Tibial nerve (tissue), 4 donors: ENCODE data around the gene PARP14. TPM values are rescaled to one million over a fixed set of nuclear protein-coding genes. Genes with fewer than 3 reads are reported as not detected.
"Not testable (repeated sequence)": the region's sequence is repeated elsewhere in the genome, so short reads cannot be mapped to it uniquely, and the experiment has no call there.

Experiments used
- DNase-seq, 2 donors: peaks; one replicate each; pipeline ENCODE4 v3.0.0-alpha.2; 2019; ENCODE audit warnings: low spot score in 2 of 2
- H3K27ac ChIP-seq, 4 donors: fragments of 200-600 bp; sonication (generic) in 3 of 4; one replicate each; pipeline ENCODE4 v1.5.1; 2017 to 2019; ENCODE audit warnings: mild to moderate bottlenecking in 1 of 4
- H3K27me3 ChIP-seq, 2 donors: fragments of 200-600 bp; sonication (generic) in 1 of 2; one replicate each; pipeline versions ENCODE4 v1.5.1 to v1.6.0; 2017 to 2019
- H3K36me3 ChIP-seq, 3 donors: fragments of 200-600 bp; sonication (generic); one replicate each; pipeline ENCODE4 v1.5.1; 2018 to 2019
- H3K4me1 ChIP-seq, 4 donors: fragments of 200-600 bp; sonication (generic) in 3 of 4; one replicate each; pipeline ENCODE4 v1.5.1; 2017 to 2019
- H3K4me3 ChIP-seq, 4 donors: fragments of 200-600 bp; sonication (generic) in 3 of 4; one replicate each; pipeline ENCODE4 v1.5.1; 2017 to 2019; ENCODE audit warnings: mild to moderate bottlenecking in 1 of 4, moderate library complexity in 1 of 4
- H3K9me3 ChIP-seq, 4 donors: fragments of 200-600 bp; sonication (generic) in 3 of 4; one replicate each; pipeline ENCODE4 v1.5.1; 2017 to 2019
- CTCF ChIP-seq, 5 experiments: fragments of 200-600 bp in 3 of 5; fragments of 450-650 bp in 2 of 5; sonication (generic) in 3 of 5; IDR thresholded peaks; one replicate each; pipeline ENCODE4 v1.5.1; 2016 to 2019; ENCODE audit warnings: antibody characterized with exemption in 5 of 5, mild to moderate bottlenecking in 3 of 5, moderate library complexity in 2 of 5
- EP300 ChIP-seq, 2 donors: sonication (generic); formaldehyde crosslinking; IDR thresholded peaks; one replicate each; pipeline ENCODE4 v1.6.1; 2017; ENCODE audit warnings: antibody characterized with exemption in 2 of 2, mild to moderate bottlenecking in 1 of 2
- POLR2A ChIP-seq, 2 donors: fragments of 450-650 bp; IDR thresholded peaks; one replicate each; pipeline ENCODE4 v1.6.1; 2017; ENCODE audit warnings: antibody characterized with exemption in 2 of 2, mild to moderate bottlenecking in 2 of 2, moderate library complexity in 2 of 2
- WGBS, 2 donors: methylation state at CpG; one replicate each; pipeline ENCODE4 v1.1.5; 2018; 5-methylcytosine and 5-hydroxymethylcytosine counted together
- total RNA-seq, 4 donors: library from RNA; depleted of rRNA; stranded (reverse); fragments of >200 nt; gene quantifications; one replicate each; pipeline ENCODE4 v1.1.0, GENCODE V29; 2016

Gene PARP14
- total RNA-seq, 4 donors from 2014 or later, result 31.6 to 56.2 (median 38.4) TPM

- no peaks in the 10 kb centered on the region for H3K4me1 ChIP-seq
- no peak for DNase-seq
- H3K27ac ChIP-seq, result no peak overlapping the region
- 76 to 81% methylated on average over 7 of the region's 7 CpGs for WGBS, 2 donors
- H3K36me3 ChIP-seq, result peaks cover 2 to 74% (median 13%) of the 10 kb centered on the region in 3 donors
- H3K27me3 ChIP-seq, result no peaks in the 10 kb centered on the region
- no peaks in the 10 kb centered on the region for H3K9me3 ChIP-seq
- H3K4me3 ChIP-seq, result no peak overlapping the region
- TF ChIP-seq CTCF (IDR thresholded peaks at IDR 0.05) (no peak), EP300 (IDR thresholded peaks at IDR 0.05) (no peak), POLR2A (IDR thresholded peaks at IDR 0.05) (no peak)
These were observed 14.3 kb downstream of the PARP14 start for GRCh38 chr3:122694966-122695365.

- Histone ChIP-seq H3K36me3 (peaks cover 2 to 85% (median 13%) of the 10 kb centered on the region in 3 donors), H3K4me1 (no peaks in the 10 kb centered on the region), H3K9me3 (no peaks in the 10 kb centered on the region), H3K4me3 (no peak overlapping the region), H3K27me3 (no peaks in the 10 kb centered on the region), H3K27ac (no peak overlapping the region)
- DNase-seq, result no peak
- TF ChIP-seq EP300 (IDR thresholded peaks at IDR 0.05) (no peak), POLR2A (IDR thresholded peaks at IDR 0.05) (no peak), CTCF (IDR thresholded peaks at IDR 0.05) (no peak)
These were observed 15.4 kb downstream of the PARP14 start for GRCh38 chr3:122695927-122696561.

GRCh38 chr3:122697952-122698620 is 17.4 kb downstream of the PARP14 start:
- H3K27ac ChIP-seq, result no peak overlapping the region
- H3K36me3 ChIP-seq, result peaks cover 2 to 91% (median 21%) of the 10 kb centered on the region in 3 donors

GRCh38 chr3:122700193-122700592 is 19.6 kb downstream of the PARP14 start:
- TF ChIP-seq CTCF (IDR thresholded peaks at IDR 0.05) (no peak), POLR2A (IDR thresholded peaks at IDR 0.05) (no peak), EP300 (IDR thresholded peaks at IDR 0.05) (no peak)
- Histone ChIP-seq H3K4me3 (no peak overlapping the region), H3K4me1 (no peaks in the 10 kb centered on the region), H3K9me3 (no peaks in the 10 kb centered on the region), H3K27ac (no peak overlapping the region), H3K27me3 (no peaks in the 10 kb centered on the region), H3K36me3 (peaks cover 0 to 90% (median 18%) of the 10 kb centered on the region in 3 donors)
- WGBS, 2 donors, result 44 to 50% methylated on average over 2 of the region's 2 CpGs
- no peak for DNase-seq

More at GRCh38 chr3:122697952-122698620, 17.4 kb downstream of the PARP14 start:
- Histone ChIP-seq H3K27me3 (no peaks in the 10 kb centered on the region), H3K4me3 (no peak overlapping the region), H3K9me3 (no peaks in the 10 kb centered on the region), H3K4me1 (no peaks in the 10 kb centered on the region)
- TF ChIP-seq POLR2A (IDR thresholded peaks at IDR 0.05) (no peak), EP300 (IDR thresholded peaks at IDR 0.05) (no peak), CTCF (IDR thresholded peaks at IDR 0.05) (no peak)
- 70 to 81% methylated on average over 2 of the region's 2 CpGs for WGBS, 2 donors
- no peak for DNase-seq

GRCh38 chr3:122705379-122705778 is 24.7 kb downstream of the PARP14 start:
- H3K9me3 ChIP-seq, result no peaks in the 10 kb centered on the region
- H3K4me3 ChIP-seq, result no peak overlapping the region
- TF ChIP-seq POLR2A (IDR thresholded peaks at IDR 0.05) (no peak), CTCF (IDR thresholded peaks at IDR 0.05) (no peak), EP300 (IDR thresholded peaks at IDR 0.05) (no peak)
- H3K36me3 ChIP-seq, result peaks cover 0 to 74% (median 15%) of the 10 kb centered on the region in 3 donors
- no peak for DNase-seq
- 81 to 82% methylated on average over 1 of the region's 1 CpG for WGBS, 2 donors
- H3K4me1 ChIP-seq, result no peaks in the 10 kb centered on the region
- no peak overlapping the region for H3K27ac ChIP-seq
- no peaks in the 10 kb centered on the region for H3K27me3 ChIP-seq

GRCh38 chr3:122710616-122711251 is 30.1 kb downstream of the PARP14 start:
- not testable (repeated sequence) for H3K4me1 ChIP-seq, H3K27ac ChIP-seq, H3K9me3 ChIP-seq, DNase-seq, H3K4me3 ChIP-seq, H3K27me3 ChIP-seq
- H3K36me3 ChIP-seq, result peaks cover 0 to 64% (median 24%) of the 10 kb centered on the region in 3 donors
- 96 to 100% methylated on average over 1 of the region's 1 CpG for WGBS, 2 donors
